HL-60/S4 treated with retinoic acid at 250 ng/mL for 4 days and 3 days (cell line): ENCODE measurements around the gene SDR39U1.

Source experiments
- in situ Hi-C: fragments of 300-500 bp; cut with MboI; formaldehyde crosslinking; loops from 2 replicates; pipeline ENCODE4 v1.7.0; 2022; ENCODE audit warnings: low sequenced_read_pairs

The SDR39U1 gene

DNA sequence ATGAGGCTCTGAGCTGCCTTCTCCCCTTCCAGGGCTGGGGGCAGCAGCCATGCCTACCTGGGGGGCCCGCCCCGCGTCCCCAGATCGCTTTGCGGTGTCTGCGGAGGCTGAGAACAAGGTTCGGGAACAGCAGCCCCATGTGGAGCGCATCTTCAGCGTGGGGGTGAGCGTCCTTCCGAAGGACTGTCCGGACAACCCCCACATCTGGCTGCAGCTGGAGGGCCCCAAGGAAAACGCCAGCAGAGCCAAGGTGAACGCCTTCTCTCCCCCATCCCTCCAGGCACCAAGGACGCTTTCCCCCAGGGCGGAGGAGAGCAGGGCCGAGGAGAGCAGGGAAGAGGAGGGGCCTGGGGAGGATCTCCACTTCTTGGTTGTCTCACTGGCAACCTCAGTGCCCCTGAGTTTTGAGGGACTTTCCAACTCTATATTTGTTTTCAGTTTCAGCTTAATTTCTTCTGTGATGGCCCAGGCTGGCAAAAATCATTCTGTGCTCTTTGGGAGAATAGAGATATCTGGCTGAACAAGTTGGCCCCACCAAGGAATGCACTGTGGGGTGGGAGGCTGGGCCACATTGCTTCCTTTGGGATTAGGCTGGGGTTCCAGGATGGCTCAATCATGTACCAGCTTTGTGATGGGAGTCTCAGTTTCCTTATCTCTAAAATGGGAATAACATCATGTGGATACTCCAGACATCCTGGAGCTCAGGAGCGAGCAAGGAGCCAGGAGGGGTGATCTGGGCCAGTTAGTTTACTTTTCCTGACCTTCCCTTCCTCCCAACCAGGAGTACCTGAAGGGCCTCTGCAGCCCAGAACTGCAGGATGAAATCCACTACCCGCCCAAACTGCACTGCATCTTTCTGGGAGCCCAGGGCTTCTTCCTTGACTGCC, 11.7 kb downstream of the SDR39U1 start:
- in situ Hi-C loops, result loop anchor here (25.0 kb wide), 1 partner anchor 194 kb away; the partner anchor contains the start of genes GMPR2, NEDD8 and TINF2

GRCh38 chr14:24430143-24430681, 12.4 kb downstream of the SDR39U1 start:
- in situ Hi-C loops, result loop anchor here (25.0 kb wide), 1 partner anchor 193 kb away; the partner anchor contains the start of genes GMPR2, NEDD8 and TINF2

DNA sequence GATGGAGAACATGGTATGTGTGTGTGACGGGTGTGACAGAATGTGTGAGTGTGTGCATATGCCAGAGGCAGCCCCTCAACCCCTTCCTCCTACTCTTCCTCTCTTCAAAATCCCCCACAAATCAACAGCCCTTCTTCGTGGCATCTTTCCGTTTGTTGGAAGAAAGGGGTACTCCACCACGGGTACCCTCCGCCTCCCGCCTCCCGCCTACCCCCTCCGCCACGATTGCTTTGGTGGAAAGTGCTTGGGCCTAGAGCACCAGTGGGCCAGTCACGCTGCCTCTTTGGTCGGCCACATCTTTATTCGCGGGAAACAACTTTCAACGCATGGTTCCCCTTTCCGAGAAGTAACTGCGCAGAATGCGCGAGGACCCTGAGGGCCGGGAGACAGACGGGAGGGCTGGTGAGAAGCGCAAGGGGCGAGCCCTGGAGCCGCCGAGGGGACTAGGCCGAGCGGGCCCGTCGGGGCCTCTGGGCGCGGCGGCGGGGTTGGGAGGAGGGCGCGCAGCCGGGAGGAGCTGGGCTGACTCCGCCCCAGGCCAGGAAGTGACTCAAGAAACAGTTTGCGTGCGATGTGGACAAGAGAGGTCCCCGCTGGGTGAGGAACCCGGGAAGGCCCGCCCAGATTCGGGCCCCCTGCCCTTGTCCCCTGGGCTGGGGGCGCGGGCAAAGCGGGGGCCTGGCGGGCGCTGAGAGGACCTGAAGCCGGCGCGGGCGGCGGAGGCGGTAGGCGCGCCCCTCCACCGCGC, 13.0 kb downstream of the SDR39U1 start, which contains the start of the genes CBLN3 and KHNYN:
Gene CBLN3, minus strand, starts transcription at position 274 of the 748 bp plus-strand sequence. CDS start 614 bp downstream, outside the sequence.
Gene KHNYN, plus strand, starts transcription at position 560 of the 748 bp plus-strand sequence. CDS start 777 bp downstream, outside the sequence.
- in situ Hi-C loops, result loop anchor here (25.0 kb wide), 1 partner anchor 192 kb away; the partner anchor contains the start of genes GMPR2, NEDD8 and TINF2

DNA sequence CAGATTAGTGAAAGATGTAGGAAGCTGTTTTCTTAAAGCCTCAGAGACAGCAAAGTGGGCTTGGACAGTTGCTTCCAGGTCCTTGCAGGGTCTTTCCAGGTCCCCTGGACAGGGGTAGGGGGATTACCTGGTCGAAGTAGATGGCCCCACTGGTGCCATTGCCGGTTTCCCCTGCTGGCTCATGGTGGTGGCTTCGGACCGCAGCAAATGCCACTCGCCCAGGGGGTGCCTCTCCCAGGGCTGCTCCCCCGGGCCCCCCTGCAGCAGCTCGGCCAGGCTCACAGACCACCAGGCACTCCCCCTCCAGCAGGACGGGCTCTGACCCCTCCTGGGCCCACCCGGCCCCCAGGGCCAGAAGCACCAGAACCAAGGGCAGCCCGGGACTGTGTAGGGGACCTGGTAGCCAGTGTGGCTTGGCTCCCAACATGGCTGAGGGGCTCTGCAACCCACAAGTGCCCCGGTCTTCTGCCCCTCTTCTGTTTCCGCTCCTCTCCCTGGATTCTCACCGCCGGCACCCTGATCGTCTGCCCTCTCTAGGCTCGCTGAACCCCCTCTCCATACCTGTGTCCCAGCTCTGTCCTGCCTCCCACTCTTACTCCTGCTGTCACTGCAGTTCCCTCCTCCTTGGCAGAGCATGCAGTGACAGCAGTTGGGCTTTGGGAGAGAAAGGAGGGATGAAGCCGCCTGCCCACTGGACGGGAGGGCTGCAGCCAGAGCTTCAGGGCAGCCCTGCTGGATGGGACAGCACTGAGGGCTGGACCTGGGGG, 13.8 kb downstream of the SDR39U1 start:
- in situ Hi-C loops, result loop anchor here (25.0 kb wide), 1 partner anchor 192 kb away; the partner anchor contains the start of genes GMPR2, NEDD8 and TINF2

DNA sequence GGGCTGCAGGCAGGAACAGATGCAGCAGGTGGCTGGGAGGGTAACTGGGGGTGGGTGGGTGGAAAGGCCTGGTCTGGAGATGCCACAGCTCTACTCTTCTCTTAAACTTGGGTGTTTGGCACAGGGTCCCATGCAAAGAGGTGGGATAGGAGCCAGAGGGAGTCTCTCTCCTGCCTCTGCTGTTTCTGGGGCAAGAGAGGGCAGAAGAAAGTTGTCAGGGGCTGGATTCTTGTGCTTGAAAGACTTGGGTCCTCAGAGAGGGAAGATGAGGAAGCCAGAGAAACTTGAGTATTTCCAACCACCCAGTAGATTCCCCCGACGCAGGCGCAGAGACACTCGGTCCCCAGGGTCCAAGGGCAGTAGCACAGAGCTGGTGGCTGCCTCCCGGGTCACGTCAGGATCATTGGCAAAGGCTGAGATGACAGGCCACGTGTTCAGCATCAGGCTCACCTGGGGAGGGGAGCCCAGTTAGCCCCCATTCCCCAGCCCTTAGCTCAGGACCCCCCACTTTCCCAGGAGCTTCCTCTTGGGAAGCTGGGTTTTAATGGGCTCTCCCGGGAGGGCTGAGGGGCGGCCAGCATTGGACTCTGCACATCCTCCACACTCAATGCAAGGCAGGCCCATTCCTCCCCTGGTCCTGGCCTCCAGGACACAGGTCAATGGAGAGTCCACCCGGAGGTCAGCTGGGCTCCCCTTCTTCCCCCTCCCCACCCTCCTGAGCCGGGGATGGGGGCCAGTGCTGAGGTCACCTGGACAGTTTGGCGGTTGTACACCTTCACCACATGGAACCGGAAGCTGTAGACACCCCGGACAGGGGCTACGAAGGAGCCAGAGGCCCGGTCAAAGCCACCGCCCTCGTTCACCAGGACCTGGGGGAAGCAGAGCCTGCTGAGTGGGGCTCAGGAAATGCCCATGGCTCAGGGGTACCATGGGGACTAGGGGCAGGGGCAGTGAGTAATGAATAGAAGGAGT, 14.8 kb downstream of the SDR39U1 start:
- in situ Hi-C loops, result loop anchor here (25.0 kb wide), 1 partner anchor 191 kb away; the partner anchor contains the start of genes GMPR2, NEDD8 and TINF2

- in situ Hi-C loops, result loop anchor here (25.0 kb wide), 1 partner anchor 190 kb away; the partner anchor contains the start of genes GMPR2, NEDD8 and TINF2
Observed at GRCh38 chr14:24426912-24427536, 15.6 kb downstream of the SDR39U1 start.

DNA sequence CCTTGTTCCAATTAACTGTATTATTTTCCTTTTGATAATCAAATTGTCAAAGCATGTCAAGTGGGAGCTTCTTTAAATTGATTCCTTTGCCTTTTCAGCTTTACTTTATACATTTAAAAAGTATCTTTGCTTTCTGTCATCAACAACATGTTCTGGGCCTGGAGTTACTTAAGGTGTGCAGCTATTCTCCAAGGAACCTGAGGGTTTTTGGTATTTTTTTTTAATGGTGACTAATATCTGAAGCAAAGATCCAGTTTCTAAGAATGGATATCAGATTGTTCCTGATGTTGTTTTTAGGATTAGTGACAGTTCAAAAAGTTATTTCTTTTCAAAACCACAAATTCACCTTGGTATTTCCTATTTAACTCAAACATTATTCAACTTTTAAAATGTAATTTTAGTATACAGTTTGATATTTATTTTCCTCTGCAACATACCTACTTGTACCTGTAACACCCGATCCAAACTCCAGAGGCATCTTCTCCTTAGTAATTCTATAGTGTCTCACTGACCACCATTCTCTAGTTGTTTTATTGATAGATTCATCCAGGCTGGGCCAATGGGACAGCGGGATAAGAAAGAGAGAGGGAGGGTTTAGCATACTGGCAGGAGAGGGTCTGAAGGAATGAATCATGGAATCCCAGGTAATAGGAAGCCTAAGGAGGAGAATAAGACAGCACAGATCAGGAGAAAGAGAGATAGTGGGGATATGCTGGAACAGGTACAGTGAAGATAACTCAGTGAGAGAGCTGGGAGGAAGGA, 16.2 kb downstream of the SDR39U1 start:
- in situ Hi-C loops, result loop anchor here (25.0 kb wide), 1 partner anchor 189 kb away; the partner anchor contains the start of genes GMPR2, NEDD8 and TINF2

GRCh38 chr14:24425704-24426103, 16.9 kb downstream of the SDR39U1 start:
- in situ Hi-C loops, result loop anchor here (25.0 kb wide), 1 partner anchor 188 kb away; the partner anchor contains the start of genes GMPR2, NEDD8 and TINF2

GRCh38 chr14:24422694-24423601, 19.6 kb downstream of the SDR39U1 start:
- in situ Hi-C loops, result no loop called here

DNA sequence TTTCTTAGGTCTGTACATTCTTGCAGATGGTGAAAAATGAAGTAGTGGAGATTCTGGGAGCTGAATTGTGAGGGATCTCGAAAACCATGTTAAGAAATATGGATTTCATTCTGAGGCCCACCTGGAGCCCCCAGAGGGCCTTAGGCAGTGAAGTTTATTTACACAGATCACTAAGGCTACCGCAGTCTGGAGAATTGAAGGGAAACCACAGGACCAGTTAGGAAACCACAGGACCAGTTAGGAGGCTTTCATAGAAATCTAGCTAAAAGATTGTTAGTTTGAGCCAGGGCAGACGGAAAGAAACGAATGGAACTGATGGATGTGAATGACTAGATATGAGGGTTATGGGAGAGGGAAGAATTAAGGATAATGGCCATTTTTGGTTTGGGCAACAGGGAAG, 20.3 kb downstream of the SDR39U1 start:
- in situ Hi-C loops, result no loop called here

DNA sequence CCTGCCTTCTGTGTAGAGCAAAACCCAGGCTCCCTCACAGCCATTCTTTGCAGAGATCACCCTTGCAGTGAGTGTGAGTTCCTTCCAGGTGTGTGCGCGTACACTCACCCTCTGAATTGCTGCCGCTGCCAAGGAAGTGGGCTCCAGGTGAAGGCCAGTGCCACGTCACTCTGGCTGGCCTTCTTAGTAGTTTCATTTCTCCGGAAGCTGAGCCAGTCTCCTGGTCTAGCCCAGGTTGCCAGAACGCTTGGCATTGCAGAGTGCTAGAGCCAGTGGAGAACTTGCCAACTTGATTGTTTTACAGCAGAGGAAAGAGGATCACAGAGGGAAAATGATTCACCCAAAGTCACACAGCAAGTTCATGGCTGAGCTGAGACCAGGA, 24.1 kb downstream of the SDR39U1 start:
- in situ Hi-C loops, result no loop called here

GRCh38 chr14:24417832-24418491, 24.6 kb downstream of the SDR39U1 start:
- in situ Hi-C loops, result no loop called here

- in situ Hi-C loops, result no loop called here
Observed at GRCh38 chr14:24416932-24417619, 25.5 kb downstream of the SDR39U1 start.

GRCh38 chr14:24416254-24416931, 26.2 kb downstream of the SDR39U1 start:
- in situ Hi-C loops, result no loop called here
